Trophoblast cell (in vitro differentiated cells and primary cell): Measurements from ENCODE around the gene KLHL12. TPM values are rescaled to one million over a fixed set of nuclear protein-coding genes. Genes with fewer than 3 reads are reported as not detected.
A peak's percentile ranks its signal among the peaks of the same experiment; 100 is the strongest.

Source experiments
- DNase-seq, 2 donors: peaks; one replicate each; pipeline ENCODE4 v3.0.0-alpha.2; 2016
- H2AFZ ChIP-seq: 2 replicates; pipeline ENCODE4 v1.6.1; 2013; ENCODE audit warnings: low read length, moderate library complexity, mild to moderate bottlenecking; ENCODE audit not compliant: insufficient read depth, poor library complexity
- H2AK5ac ChIP-seq: 2 replicates; pipeline ENCODE4 v1.6.1; 2013; ENCODE audit warnings: mild to moderate bottlenecking, low read length
- H2BK120ac ChIP-seq: 2 replicates; pipeline ENCODE4 v1.6.1; 2013; ENCODE audit warnings: low read length, mild to moderate bottlenecking, moderate library complexity; ENCODE audit not compliant: insufficient read depth, poor library complexity
- H2BK12ac ChIP-seq: 2 replicates; pipeline ENCODE4 v1.6.1; 2013; ENCODE audit warnings: mild to moderate bottlenecking, low read length, moderate library complexity
- H2BK5ac ChIP-seq: 2 replicates; pipeline ENCODE4 v1.6.1; 2013; ENCODE audit warnings: low read length, low read depth, moderate library complexity, mild to moderate bottlenecking; ENCODE audit not compliant: poor library complexity
- H3K14ac ChIP-seq: 2 replicates; pipeline ENCODE4 v1.6.1; 2013; ENCODE audit warnings: mild to moderate bottlenecking, low read length
- H3K18ac ChIP-seq: 2 replicates; pipeline ENCODE4 v1.6.1; 2013; ENCODE audit warnings: mild to moderate bottlenecking, low read length
- H3K23ac ChIP-seq: 2 replicates; pipeline ENCODE4 v1.6.1; 2013; ENCODE audit warnings: low read length
- H3K27ac ChIP-seq: 2 replicates; pipeline ENCODE4 v1.5.1; 2013; ENCODE audit warnings: low read depth, mild to moderate bottlenecking, inconsistent platforms, low read length, moderate library complexity
- H3K27me3 ChIP-seq: 2 replicates; pipeline ENCODE4 v1.6.1; 2013; ENCODE audit warnings: inconsistent platforms, mild to moderate bottlenecking, low read length, moderate library complexity; ENCODE audit not compliant: insufficient read depth
- H3K36me3 ChIP-seq, 2 experiments: 1 replicate in 1 of 2; 2 replicates in 1 of 2; pipeline ENCODE4 v1.6.1; 2013; ENCODE audit warnings: low read length in 2 of 2, mild to moderate bottlenecking in 2 of 2, moderate library complexity in 1 of 2; ENCODE audit not compliant: insufficient read depth in 2 of 2, control insufficient read depth in 1 of 2
- H3K4ac ChIP-seq: 2 replicates; pipeline ENCODE4 v1.6.1; 2013; ENCODE audit warnings: low read depth, mild to moderate bottlenecking, low read length, moderate library complexity
- H3K4me1 ChIP-seq, 2 experiments: 1 replicate in 1 of 2; 2 replicates in 1 of 2; pipeline ENCODE4 v1.6.1; 2013; ENCODE audit warnings: low read length in 2 of 2, mild to moderate bottlenecking in 2 of 2, moderate library complexity in 1 of 2; ENCODE audit not compliant: insufficient read depth in 2 of 2, control insufficient read depth in 1 of 2
- H3K4me2 ChIP-seq: 2 replicates; pipeline ENCODE4 v1.6.1; 2013; ENCODE audit warnings: inconsistent platforms, mild to moderate bottlenecking, low read length, moderate library complexity
- H3K4me3 ChIP-seq: 2 replicates; pipeline ENCODE4 v1.5.1; 2013; ENCODE audit warnings: mild to moderate bottlenecking, low read depth, low read length, inconsistent platforms
- H3K79me1 ChIP-seq: one replicate; pipeline ENCODE4 v1.6.1; 2013; ENCODE audit warnings: low read length
- H3K79me2 ChIP-seq: 2 replicates; pipeline ENCODE4 v1.6.1; 2013; ENCODE audit warnings: low read length, mild to moderate bottlenecking; ENCODE audit not compliant: control insufficient read depth, insufficient read depth, poor library complexity
- H3K9ac ChIP-seq: 2 replicates; pipeline ENCODE4 v1.6.1; 2013; ENCODE audit warnings: mild to moderate bottlenecking, low read length
- H3K9me3 ChIP-seq: 2 replicates; pipeline ENCODE4 v1.6.1; 2013; ENCODE audit warnings: low read depth, mild to moderate bottlenecking, control low read depth, inconsistent platforms, low read length; ENCODE audit not compliant: insufficient read depth
- H4K12ac ChIP-seq: 2 replicates; pipeline ENCODE4 v1.6.1; 2013; ENCODE audit warnings: low read depth, mild to moderate bottlenecking, low read length, moderate library complexity
- H4K8ac ChIP-seq: 2 replicates; pipeline ENCODE4 v1.6.1; 2013; ENCODE audit warnings: low read depth, mild to moderate bottlenecking, low read length, moderate library complexity
- H4K91ac ChIP-seq: one replicate; pipeline ENCODE4 v1.6.1; 2013; ENCODE audit warnings: low read depth, mild to moderate bottlenecking, low read length, moderate library complexity
- WGBS: extraction: QIAGEN DNeasy Blood & Tissue Kit; methylation state at CpG from one replicate; pipeline ENCODE4 v1.1.7; 2013; ENCODE audit warnings: missing lambda C conversion rate; ENCODE audit not compliant: insufficient read length, insufficient coverage; ENCODE audit errors: extremely low coverage; 5-methylcytosine and 5-hydroxymethylcytosine counted together
- polyA plus RNA-seq: library from polyadenylated mRNA; stranded (reverse); fragments of 200-250 nt; gene quantifications from 2 replicates; pipeline ENCODE4 v1.2.3, GENCODE V29; 2013

The KLHL12 gene
- polyA plus RNA-seq: 9.7 and 10.1 TPM in 2 replicates

GRCh38 chr1:202926581-202927491 lies at the start of gene KLHL12:
Gene KLHL12 (minus strand): TSS chr1:202927234. CDS start chr1:202925162, 2,072 bp downstream.
- Histone ChIP-seq H3K9ac (peak within 1 kb of the TSS; percentile 84), H3K79me1 (peaks cover 5% of the 10 kb centered on the region), H4K91ac (peak within 1 kb of the TSS; percentile 29), H3K27ac (peak within 1 kb of the TSS; percentile 93), H3K14ac (peak within 1 kb of the TSS; percentile 45), H3K9me3 (no peaks in the 10 kb centered on the region), H3K36me3 (peaks cover 0 to 2% of the 10 kb centered on the region in 2 experiments), H3K4me3 (peak within 1 kb of the TSS; percentile 92), H3K4ac (peak within 1 kb of the TSS; percentile 28), H2BK5ac (peak within 1 kb of the TSS; percentile 33), H3K4me2 (peak within 1 kb of the TSS; percentile 90), H3K18ac (peak within 1 kb of the TSS; percentile 35), H2AK5ac (no peak within 1 kb of the TSS), H2BK120ac (peak within 1 kb of the TSS; percentile 6), H3K79me2 (peaks cover 3% of the 10 kb centered on the region), H4K12ac (peak within 1 kb of the TSS; percentile 36), H3K27me3 (no peaks in the 10 kb centered on the region), H4K8ac (peak within 1 kb of the TSS; percentile 91), H2BK12ac (no peak within 1 kb of the TSS), H3K4me1 (no peaks in the 10 kb centered on the region), H3K23ac (no peak within 1 kb of the TSS), H2AFZ (peak within 1 kb of the TSS; percentile 77)
- DNase-seq: peak; percentile 98 to 99
- WGBS: no CpG with 5 or more reads among the region's 57 CpGs

- H3K4me2 ChIP-seq: no peak overlapping the region
- no peaks in the 10 kb centered on the region for H3K36me3 ChIP-seq
- no peaks in the 10 kb centered on the region for H3K27me3 ChIP-seq
- no peak overlapping the region for H3K23ac ChIP-seq
- no peak overlapping the region for H4K12ac ChIP-seq
- H3K9me3 ChIP-seq: no peaks in the 10 kb centered on the region
- WGBS: no CpG with 5 or more reads among the region's 3 CpGs
- H3K4ac ChIP-seq: no peak overlapping the region
- H3K27ac ChIP-seq: no peak overlapping the region
- H2AFZ ChIP-seq: no peak overlapping the region
- no peak overlapping the region for H2BK5ac ChIP-seq
- no peaks in the 10 kb centered on the region for H3K4me1 ChIP-seq
- no peak overlapping the region for H3K14ac ChIP-seq
- H4K8ac ChIP-seq: no peak overlapping the region
- no peaks in the 10 kb centered on the region for H3K79me2 ChIP-seq
- no peak overlapping the region for H3K18ac ChIP-seq
- no peak for DNase-seq
- no peak overlapping the region for H3K4me3 ChIP-seq
- H2BK120ac ChIP-seq: no peak overlapping the region
- no peaks in the 10 kb centered on the region for H3K79me1 ChIP-seq
- no peak overlapping the region for H3K9ac ChIP-seq
- H2BK12ac ChIP-seq: no peak overlapping the region
- no peak overlapping the region for H2AK5ac ChIP-seq
- H4K91ac ChIP-seq: no peak overlapping the region
These were observed 49.6 kb upstream of the KLHL12 start for GRCh38 chr1:202976633-202977032.

- Histone ChIP-seq H3K4me3 (no peak overlapping the region), H4K12ac (no peak overlapping the region), H3K4ac (no peak overlapping the region), H4K91ac (no peak overlapping the region), H3K9ac (no peak overlapping the region), H3K9me3 (no peaks in the 10 kb centered on the region), H3K27me3 (no peaks in the 10 kb centered on the region), H2BK120ac (no peak overlapping the region), H2AFZ (no peak overlapping the region), H3K14ac (no peak overlapping the region), H2BK5ac (no peak overlapping the region), H3K27ac (no peak overlapping the region), H2BK12ac (no peak overlapping the region), H3K36me3 (no peaks in the 10 kb centered on the region), H3K4me1 (no peaks in the 10 kb centered on the region), H3K23ac (no peak overlapping the region), H4K8ac (no peak overlapping the region), H3K79me1 (no peaks in the 10 kb centered on the region), H2AK5ac (no peak overlapping the region), H3K79me2 (no peaks in the 10 kb centered on the region), H3K18ac (no peak overlapping the region), H3K4me2 (no peak overlapping the region)
- no CpG with 5 or more reads among the region's 3 CpGs for WGBS
- no peak for DNase-seq
These were observed 47.8 kb upstream of the KLHL12 start for GRCh38 chr1:202974856-202975255.

GRCh38 chr1:202972046-202972445 lies 45.0 kb upstream of the KLHL12 start:
- no peak overlapping the region for H3K4me2 ChIP-seq
- no peak overlapping the region for H4K91ac ChIP-seq
- no peak overlapping the region for H2AK5ac ChIP-seq
- no peak overlapping the region for H2BK12ac ChIP-seq
- H3K14ac ChIP-seq: no peak overlapping the region
- no peak overlapping the region for H3K18ac ChIP-seq
- H3K27me3 ChIP-seq: no peaks in the 10 kb centered on the region
- no peak overlapping the region for H3K4me3 ChIP-seq
- H3K79me1 ChIP-seq: peaks cover 5% of the 10 kb centered on the region
- H4K12ac ChIP-seq: no peak overlapping the region
- no peak overlapping the region for H3K9ac ChIP-seq
- peaks cover 4 to 5% of the 10 kb centered on the region in 2 experiments for H3K4me1 ChIP-seq
- no peak overlapping the region for H3K4ac ChIP-seq
- no CpG with 5 or more reads among the region's 4 CpGs for WGBS
- no peak overlapping the region for H2AFZ ChIP-seq
- H3K9me3 ChIP-seq: no peaks in the 10 kb centered on the region
- no peak overlapping the region for H2BK120ac ChIP-seq
- peaks cover 2% of the 10 kb centered on the region for H3K79me2 ChIP-seq
- no peak for DNase-seq
- no peak overlapping the region for H3K27ac ChIP-seq
- H3K23ac ChIP-seq: no peak overlapping the region
- no peak overlapping the region for H2BK5ac ChIP-seq
- H4K8ac ChIP-seq: no peak overlapping the region
- no peaks in the 10 kb centered on the region for H3K36me3 ChIP-seq
